Prostate gland (tissue), 2 donors: ENCODE measurements around the gene C1orf159. TPM values are rescaled to one million over a fixed set of nuclear protein-coding genes. Genes with fewer than 3 reads are reported as not detected.

ENCODE experiments used
- DNase-seq: peaks from one replicate; pipeline ENCODE4 v3.0.0-alpha.2; 2019; ENCODE audit warnings: low spot score
- H3K27ac ChIP-seq, 2 donors: fragments of 200-600 bp; sonication (generic); 2 replicates each; pipeline ENCODE4 v1.5.1; 2017 to 2019
- H3K27me3 ChIP-seq: fragments of 200-600 bp; sonication (generic); replicated peaks from 2 replicates; pipeline ENCODE4 v1.5.1; 2019; ENCODE audit not compliant: insufficient read depth
- H3K36me3 ChIP-seq, 2 donors: fragments of 200-600 bp; sonication (generic); 1 replicate in 1 of 2; 2 replicates in 1 of 2; pipeline versions ENCODE4 v1.5.1 to v1.8.1; 2017 to 2019
- H3K4me1 ChIP-seq: fragments of 200-600 bp; sonication (generic); replicated peaks from 2 replicates; pipeline ENCODE4 v1.5.1; 2019
- H3K4me3 ChIP-seq, 2 donors: fragments of 200-600 bp; sonication (generic); 2 replicates each; pipeline ENCODE4 v1.5.1; 2017 to 2019
- H3K9me3 ChIP-seq: fragments of 200-600 bp; sonication (generic); 2 replicates; pipeline ENCODE4 v1.5.1; 2017
- CTCF ChIP-seq, 4 experiments: fragments of 200-600 bp in 2 of 4; fragments of 450-650 bp in 2 of 4; sonication (generic) in 2 of 4; IDR thresholded peaks; 1 replicate in 3 of 4; 2 replicates in 1 of 4; pipeline ENCODE4 v1.5.1; 2016 to 2019; ENCODE audit warnings: antibody characterized with exemption in 4 of 4, mild to moderate bottlenecking in 2 of 4, moderate library complexity in 2 of 4
- POLR2A ChIP-seq: fragments of 450-650 bp; IDR thresholded peaks from one replicate; pipeline ENCODE4 v1.6.1; 2016; ENCODE audit warnings: antibody characterized with exemption, mild to moderate bottlenecking
- POLR2AphosphoS5 ChIP-seq: sonication (generic); formaldehyde crosslinking; IDR thresholded peaks from one replicate; pipeline ENCODE4 v1.6.1; 2017; ENCODE audit warnings: antibody characterized with exemption
- WGBS: methylation state at CpG from one replicate; pipeline ENCODE4 v1.1.5; 2018; 5-methylcytosine and 5-hydroxymethylcytosine counted together
- intact Hi-C: fragments of 100-400 bp; cut with DNase I; formaldehyde crosslinking; loops from one replicate; pipeline ENCODE4 v1.14.2; 2022
- total RNA-seq, 2 donors: library from RNA; depleted of rRNA; stranded (reverse); fragments of >200 nt; gene quantifications; one replicate each; pipeline ENCODE4 v1.1.0, GENCODE V29; 2016

The C1orf159 gene
- total RNA-seq, 2 donors from 2014 or later = 20.0 to 26.4 TPM

- TF ChIP-seq CTCF (IDR thresholded peaks at IDR 0.05) = no peak
- WGBS = 90% methylated on average over 22 of the region's 23 CpGs
- H3K36me3 ChIP-seq = no peaks in the 10 kb centered on the region
- H3K4me1 ChIP-seq = no peaks in the 10 kb centered on the region
- H3K4me3 ChIP-seq = no peak overlapping the region
- no peak for DNase-seq
- no peaks in the 10 kb centered on the region for H3K9me3 ChIP-seq
- intact Hi-C loops = no loop called here
- no peak overlapping the region for H3K27ac ChIP-seq
- peaks cover 3% of the 10 kb centered on the region for H3K27me3 ChIP-seq
Observed at GRCh38 chr1:1054971-1055370, 60.9 kb downstream of the C1orf159 start.

- intact Hi-C loops = no loop called here
- TF ChIP-seq POLR2A = no peak
- TF ChIP-seq POLR2AphosphoS5 = no peak
- TF ChIP-seq CTCF (IDR thresholded peaks at IDR 0.05) = no peak
- H3K4me3 ChIP-seq = no peak overlapping the region
- no peaks in the 10 kb centered on the region for H3K36me3 ChIP-seq
- H3K27me3 ChIP-seq = peaks cover 2% of the 10 kb centered on the region
- no peak overlapping the region for H3K27ac ChIP-seq
- DNase-seq = no peak
- H3K4me1 ChIP-seq = no peaks in the 10 kb centered on the region
- WGBS = 93% methylated on average over 17 of the region's 18 CpGs
- no peaks in the 10 kb centered on the region for H3K9me3 ChIP-seq
Observed at GRCh38 chr1:1054099-1054700, 61.7 kb downstream of the C1orf159 start.

GRCh38 chr1:1053682-1054081 lies 62.2 kb downstream of the C1orf159 start:
- no peak for DNase-seq
- no peaks in the 10 kb centered on the region for H3K9me3 ChIP-seq
- no peak overlapping the region for H3K4me3 ChIP-seq
- TF ChIP-seq POLR2A (no peak), CTCF (IDR thresholded peaks at IDR 0.05) (no peak), POLR2AphosphoS5 (no peak)
- peaks cover 2% of the 10 kb centered on the region for H3K27me3 ChIP-seq
- H3K36me3 ChIP-seq = no peaks in the 10 kb centered on the region
- intact Hi-C loops = no loop called here
- H3K27ac ChIP-seq = no peak overlapping the region
- H3K4me1 ChIP-seq = no peaks in the 10 kb centered on the region
- WGBS = 96% methylated on average over 18 of the region's 18 CpGs

GRCh38 chr1:1053022-1053421 lies 62.9 kb downstream of the C1orf159 start:
- TF ChIP-seq CTCF (IDR thresholded peaks at IDR 0.05) (no peak), POLR2AphosphoS5 (no peak), POLR2A (no peak)
- Histone ChIP-seq H3K36me3 (no peaks in the 10 kb centered on the region), H3K27me3 (no peaks in the 10 kb centered on the region), H3K27ac (no peak overlapping the region), H3K9me3 (no peaks in the 10 kb centered on the region), H3K4me1 (no peaks in the 10 kb centered on the region), H3K4me3 (no peak overlapping the region)
- WGBS = 90% methylated on average over 13 of the region's 15 CpGs
- no peak for DNase-seq
- intact Hi-C loops = no loop called here

GRCh38 chr1:1052003-1052840 lies 63.7 kb downstream of the C1orf159 start:
- 92% methylated on average over 29 of the region's 29 CpGs for WGBS
- H3K36me3 ChIP-seq = no peaks in the 10 kb centered on the region
- intact Hi-C loops = no loop called here

More at GRCh38 chr1:1052003-1052840, 63.7 kb downstream of the C1orf159 start:
- Histone ChIP-seq H3K4me1 (no peaks in the 10 kb centered on the region), H3K27ac (no peak overlapping the region), H3K27me3 (no peaks in the 10 kb centered on the region), H3K9me3 (no peaks in the 10 kb centered on the region), H3K4me3 (no peak overlapping the region)
- TF ChIP-seq POLR2AphosphoS5 = no peak
- no peak for TF ChIP-seq POLR2A
- TF ChIP-seq CTCF (IDR thresholded peaks at IDR 0.05) = no peak
- no peak for DNase-seq
